NCI-H146 treated with DMSO at 0.1 percent for 48 hours (cell line): Measurements from ENCODE around the gene TMEM72.
A peak's percentile ranks its signal among the peaks of the same experiment; 100 is the strongest.
"Not testable (repeated sequence)": the region's sequence is repeated elsewhere in the genome, so short reads cannot be mapped to it uniquely, and the experiment has no call there.

Experiments
- DNase-seq: peaks from one replicate; lab custom pipeline; 2025; ENCODE audit not compliant: unreplicated experiment; lab: John Stamatoyannopoulos, UW

TMEM72 gene

GRCh38 chr10:44911081-44911540 lies at the start of gene TMEM72:
Gene TMEM72 (plus strand): TSS chr10:44911337. CDS start chr10:44911513, 176 bp downstream.
- no peak for DNase-seq

- DNase-seq: no peak
These were observed 49.0 kb upstream of the TMEM72 start for GRCh38 chr10:44862006-44862751.

- DNase-seq: no peak
These were observed 48.2 kb upstream of the TMEM72 start for GRCh38 chr10:44862924-44863323.

- no peak for DNase-seq
These were observed 47.6 kb upstream of the TMEM72 start for GRCh38 chr10:44863344-44864047.

- no peak for DNase-seq
These were observed 47.1 kb upstream of the TMEM72 start for GRCh38 chr10:44864051-44864450.

- peak; percentile 7 for DNase-seq
These were observed 46.4 kb upstream of the TMEM72 start for GRCh38 chr10:44864637-44865288.

- DNase-seq: no peak
These were observed 45.9 kb upstream of the TMEM72 start for GRCh38 chr10:44865289-44865671.

- DNase-seq: not testable (repeated sequence)
These were observed 44.8 kb upstream of the TMEM72 start for GRCh38 chr10:44866367-44866766.

GRCh38 chr10:44870031-44870430 lies 41.1 kb upstream of the TMEM72 start:
- no peak for DNase-seq

- no peak for DNase-seq
These were observed 38.0 kb upstream of the TMEM72 start for GRCh38 chr10:44873160-44873559.

GRCh38 chr10:44874166-44874565 lies 37.0 kb upstream of the TMEM72 start:
- no peak for DNase-seq

GRCh38 chr10:44878706-44879530 lies 32.2 kb upstream of the TMEM72 start:
- peak; percentile 28 for DNase-seq

GRCh38 chr10:44879531-44879899 lies 31.6 kb upstream of the TMEM72 start:
- DNase-seq: no peak

- no peak for DNase-seq
These were observed 30.9 kb upstream of the TMEM72 start for GRCh38 chr10:44880090-44880715.

- no peak for DNase-seq
These were observed 29.5 kb upstream of the TMEM72 start for GRCh38 chr10:44881649-44882048.

- no peak for DNase-seq
These were observed 28.9 kb upstream of the TMEM72 start for GRCh38 chr10:44882166-44882720.

GRCh38 chr10:44883593-44884331 lies 27.4 kb upstream of the TMEM72 start:
- DNase-seq: no peak

GRCh38 chr10:44885710-44886109 lies 25.4 kb upstream of the TMEM72 start:
- DNase-seq: no peak

- DNase-seq: no peak
These were observed 24.2 kb upstream of the TMEM72 start for GRCh38 chr10:44886966-44887365.

GRCh38 chr10:44888886-44889285 lies 22.3 kb upstream of the TMEM72 start:
- no peak for DNase-seq
